Right atrium auricular region (tissue), 2 donors: Measurements from ENCODE around the gene MPP3. TPM values are rescaled to one million over a fixed set of nuclear protein-coding genes. Genes with fewer than 3 reads are reported as not detected.

ENCODE experiments used
- DNase-seq: peaks from one replicate; pipeline ENCODE4 v3.0.0-alpha.2; 2019; ENCODE audit warnings: low spot score
- H3K27ac ChIP-seq, 2 donors: fragments of 200-600 bp; sonication (generic); 1 replicate in 1 of 2; 2 replicates in 1 of 2; pipeline ENCODE4 v1.5.1; 2016 to 2019
- H3K27me3 ChIP-seq, 2 donors: fragments of 200-600 bp; sonication (generic); one replicate each; pipeline versions ENCODE4 v1.5.1 to v1.6.0; 2017 to 2019
- H3K36me3 ChIP-seq: fragments of 200-600 bp; sonication (generic); one replicate; pipeline ENCODE4 v1.5.1; 2016
- H3K4me1 ChIP-seq, 2 donors: fragments of 200-600 bp; sonication (generic); one replicate each; pipeline versions ENCODE4 v1.5.1 to v1.6.0; 2017 to 2019
- H3K4me3 ChIP-seq, 2 donors: fragments of 200-600 bp; sonication (generic); 1 replicate in 1 of 2; 2 replicates in 1 of 2; pipeline ENCODE4 v1.5.1; 2017 to 2019; ENCODE audit warnings: mild to moderate bottlenecking in 1 of 2, moderate library complexity in 1 of 2
- H3K9me3 ChIP-seq, 2 donors: fragments of 200-600 bp; sonication (generic); one replicate each; pipeline ENCODE4 v1.5.1; 2019
- CTCF ChIP-seq, 2 donors: fragments of 200-600 bp; sonication (generic); IDR thresholded peaks; one replicate each; pipeline ENCODE4 v1.5.1; 2019; ENCODE audit warnings: antibody characterized with exemption in 2 of 2
- total RNA-seq, 2 donors: library from RNA; depleted of rRNA; stranded (reverse); fragments of >200 nt; gene quantifications; one replicate each; pipeline ENCODE4 v1.1.0, GENCODE V29; 2016

MPP3 gene
- total RNA-seq, 2 donors from 2014 or later, result 35.0 to 36.2 TPM

GRCh38 chr17:43757171-43757660 is 75.7 kb downstream of the MPP3 start:
- H3K27me3 ChIP-seq, result no peaks in the 10 kb centered on the region

GRCh38 chr17:43756201-43756600 is 76.7 kb downstream of the MPP3 start:
- Histone ChIP-seq H3K36me3 (no peaks in the 10 kb centered on the region), H3K27me3 (no peaks in the 10 kb centered on the region), H3K4me1 (peaks cover 0 to 18% of the 10 kb centered on the region in 2 donors), H3K9me3 (no peaks in the 10 kb centered on the region), H3K27ac (no peak overlapping the region), H3K4me3 (no peak overlapping the region)
- no peak for DNase-seq
- TF ChIP-seq CTCF (IDR thresholded peaks at IDR 0.05), result no peak

More at GRCh38 chr17:43757171-43757660, 75.7 kb downstream of the MPP3 start:
- DNase-seq, result no peak
- peaks cover 0 to 18% of the 10 kb centered on the region in 2 donors for H3K4me1 ChIP-seq
- no peak overlapping the region for H3K27ac ChIP-seq
- no peak for TF ChIP-seq CTCF (IDR thresholded peaks at IDR 0.05)
- no peaks in the 10 kb centered on the region for H3K9me3 ChIP-seq
- no peaks in the 10 kb centered on the region for H3K36me3 ChIP-seq
- H3K4me3 ChIP-seq, result no peak overlapping the region

- Histone ChIP-seq H3K27ac (no peak overlapping the region), H3K27me3 (no peaks in the 10 kb centered on the region), H3K9me3 (no peaks in the 10 kb centered on the region), H3K4me1 (peaks cover 0 to 14% of the 10 kb centered on the region in 2 donors), H3K36me3 (no peaks in the 10 kb centered on the region), H3K4me3 (peak overlapping the region in 1 of 2 donors; percentile 36)
- no peak for DNase-seq
- no peak for TF ChIP-seq CTCF (IDR thresholded peaks at IDR 0.05)
Observed at GRCh38 chr17:43755389-43755875, 77.5 kb downstream of the MPP3 start.

- H3K4me1 ChIP-seq, result peaks cover 0 to 14% of the 10 kb centered on the region in 2 donors
- DNase-seq, result no peak
Observed at GRCh38 chr17:43754947-43755346, 78.0 kb downstream of the MPP3 start.

GRCh38 chr17:43753493-43754129 is 79.3 kb downstream of the MPP3 start:
- Histone ChIP-seq H3K36me3 (no peaks in the 10 kb centered on the region), H3K4me1 (peaks cover 0 to 14% of the 10 kb centered on the region in 2 donors), H3K9me3 (no peaks in the 10 kb centered on the region), H3K4me3 (no peak overlapping the region), H3K27ac (no peak overlapping the region), H3K27me3 (no peaks in the 10 kb centered on the region)
- no peak for TF ChIP-seq CTCF (IDR thresholded peaks at IDR 0.05)
- no peak for DNase-seq

More at GRCh38 chr17:43754947-43755346, 78.0 kb downstream of the MPP3 start:
- H3K27me3 ChIP-seq, result no peaks in the 10 kb centered on the region
- H3K36me3 ChIP-seq, result no peaks in the 10 kb centered on the region
- no peak for TF ChIP-seq CTCF (IDR thresholded peaks at IDR 0.05)
- no peaks in the 10 kb centered on the region for H3K9me3 ChIP-seq
- no peak overlapping the region for H3K27ac ChIP-seq
- peak overlapping the region in 1 of 2 donors; percentile 36 for H3K4me3 ChIP-seq

Other genes with a start within 250 kb of the MPP3 start
- gene MEOX1, start 171.2 kb downstream of the MPP3 start, total RNA-seq, result 10 to 100 TPM in 1 of 2 donors, 1 to 10 TPM in 1; 3.9 to 13.8 TPM
- gene SOST, start 74.4 kb downstream of the MPP3 start, total RNA-seq, result not detected
- 100 to 1,000 TPM; 151 to 175 TPM for gene DUSP3, start 54.2 kb downstream of the MPP3 start, total RNA-seq
- gene CFAP97D1, start 52.7 kb downstream of the MPP3 start, total RNA-seq, result not detected
- gene CD300LG, start 14.0 kb upstream of the MPP3 start, total RNA-seq, result 10 to 100 TPM; 11.8 to 30.4 TPM
- 10 to 100 TPM; 11.9 to 15.6 TPM for gene MPP2, start 74.4 kb upstream of the MPP3 start, total RNA-seq
- gene PPY, start 109.3 kb upstream of the MPP3 start, total RNA-seq, result not detected
- gene PYY, start 120.8 kb upstream of the MPP3 start, total RNA-seq, result not detected
- gene NAGS, start 171.5 kb upstream of the MPP3 start, total RNA-seq, result 1 to 10 TPM; 1.7 to 4.5 TPM
- gene TMEM101, start 181.8 kb upstream of the MPP3 start, total RNA-seq, result 10 to 100 TPM; 21.0 to 25.0 TPM
- gene LSM12, start 233.5 kb upstream of the MPP3 start, total RNA-seq, result 10 to 100 TPM; 36.8 to 41.3 TPM
- gene G6PC3, start 237.6 kb upstream of the MPP3 start, total RNA-seq, result 10 to 100 TPM; 36.0 to 41.1 TPM